ENCODE measurements around the gene ZSCAN30.

ZSCAN30 gene

GRCh38 chr18:35283923-35284794 lies 5.9 kb downstream of the ZSCAN30 start:
- in situ Hi-C loops (cut with HindIII; ENCODE audit: low sequenced_read_pairs), result no loop called here
- no peak overlapping the region for H3K4me3 ChIP-seq (ENCODE audit: low read depth, low read length)
- TF ChIP-seq, protein P1, sequence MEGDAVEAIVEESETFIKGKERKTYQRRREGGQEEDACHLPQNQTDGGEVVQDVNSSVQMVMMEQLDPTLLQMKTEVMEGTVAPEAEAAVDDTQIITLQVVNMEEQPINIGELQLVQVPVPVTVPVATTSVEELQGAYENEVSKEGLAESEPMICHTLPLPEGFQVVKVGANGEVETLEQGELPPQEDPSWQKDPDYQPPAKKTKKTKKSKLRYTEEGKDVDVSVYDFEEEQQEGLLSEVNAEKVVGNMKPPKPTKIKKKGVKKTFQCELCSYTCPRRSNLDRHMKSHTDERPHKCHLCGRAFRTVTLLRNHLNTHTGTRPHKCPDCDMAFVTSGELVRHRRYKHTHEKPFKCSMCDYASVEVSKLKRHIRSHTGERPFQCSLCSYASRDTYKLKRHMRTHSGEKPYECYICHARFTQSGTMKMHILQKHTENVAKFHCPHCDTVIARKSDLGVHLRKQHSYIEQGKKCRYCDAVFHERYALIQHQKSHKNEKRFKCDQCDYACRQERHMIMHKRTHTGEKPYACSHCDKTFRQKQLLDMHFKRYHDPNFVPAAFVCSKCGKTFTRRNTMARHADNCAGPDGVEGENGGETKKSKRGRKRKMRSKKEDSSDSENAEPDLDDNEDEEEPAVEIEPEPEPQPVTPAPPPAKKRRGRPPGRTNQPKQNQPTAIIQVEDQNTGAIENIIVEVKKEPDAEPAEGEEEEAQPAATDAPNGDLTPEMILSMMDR (IDR thresholded peaks at IDR 0.05; ENCODE audit: low read depth, low read length, missing control alignments), result no peak
- DNase-seq (ENCODE audit: low read depth), result no peak

GRCh38 chr18:35282353-35282752 lies 7.7 kb downstream of the ZSCAN30 start:
- no peak overlapping the region for H3K4me3 ChIP-seq (ENCODE audit: low read depth, low read length)
- TF ChIP-seq, protein P1 (IDR thresholded peaks at IDR 0.05; ENCODE audit: low read depth, low read length, missing control alignments), result no peak
- DNase-seq (ENCODE audit: low read depth), result no peak
- in situ Hi-C loops (cut with HindIII; ENCODE audit: low sequenced_read_pairs), result no loop called here

DNA sequence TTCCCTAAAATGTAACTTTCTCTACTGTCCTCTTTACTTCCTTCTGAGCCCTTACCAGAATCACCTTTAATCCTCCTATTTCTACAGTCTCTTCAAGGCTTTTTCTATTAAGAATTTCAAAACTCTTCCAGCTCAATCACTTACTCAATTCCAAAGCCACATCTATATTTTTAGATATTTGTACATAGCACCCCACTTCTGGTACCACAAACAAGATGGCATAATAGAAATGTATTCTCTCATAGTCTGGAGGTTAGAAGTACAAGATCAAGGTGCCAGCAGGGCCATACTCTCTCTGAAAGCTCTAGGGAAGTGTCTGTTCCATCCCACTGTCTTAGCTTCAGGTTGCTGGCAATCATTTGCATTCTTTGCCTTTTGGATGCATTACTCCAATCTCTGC lies 11.1 kb downstream of the ZSCAN30 start:
- TF ChIP-seq, protein P1 (IDR thresholded peaks at IDR 0.05; ENCODE audit: low read depth, low read length, missing control alignments), result no peak
- DNase-seq (ENCODE audit: low read depth), result no peak
- in situ Hi-C loops (cut with HindIII; ENCODE audit: low sequenced_read_pairs), result no loop called here
- no peak overlapping the region for H3K4me3 ChIP-seq (ENCODE audit: low read depth, low read length)

DNA sequence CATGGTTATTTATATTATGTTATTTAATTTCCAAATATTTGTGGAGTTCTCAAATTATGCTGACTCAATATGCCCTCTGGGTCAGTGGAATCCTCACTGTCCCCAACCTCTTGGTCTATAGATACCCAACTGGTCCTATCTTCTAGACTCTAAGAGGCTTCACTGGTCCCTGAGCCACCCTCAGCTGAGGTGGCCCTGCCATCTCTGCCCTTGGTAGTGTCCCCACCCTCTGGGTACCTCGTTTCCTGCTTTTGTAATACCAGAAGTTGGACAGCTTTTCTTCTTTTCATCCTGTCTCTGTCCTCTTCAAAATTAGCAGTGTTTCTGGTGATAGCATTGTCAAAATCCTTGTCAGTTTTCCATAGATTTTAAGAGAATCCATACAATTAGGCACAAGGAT lies 11.9 kb downstream of the ZSCAN30 start:
- DNase-seq (ENCODE audit: low read depth), result no peak
- TF ChIP-seq, protein P1 (IDR thresholded peaks at IDR 0.05; ENCODE audit: low read depth, low read length, missing control alignments), result no peak
- H3K4me3 ChIP-seq (ENCODE audit: low read depth, low read length), result no peak overlapping the region
- in situ Hi-C loops (cut with HindIII; ENCODE audit: low sequenced_read_pairs), result no loop called here

- TF ChIP-seq, protein P1 (IDR thresholded peaks at IDR 0.05; ENCODE audit: low read depth, low read length, missing control alignments), result no peak
- H3K4me3 ChIP-seq (ENCODE audit: low read depth, low read length), result no peak overlapping the region
- in situ Hi-C loops (cut with HindIII; ENCODE audit: low sequenced_read_pairs), result no loop called here
These were observed 12.4 kb downstream of the ZSCAN30 start for GRCh38 chr18:35277633-35278032.

DNA sequence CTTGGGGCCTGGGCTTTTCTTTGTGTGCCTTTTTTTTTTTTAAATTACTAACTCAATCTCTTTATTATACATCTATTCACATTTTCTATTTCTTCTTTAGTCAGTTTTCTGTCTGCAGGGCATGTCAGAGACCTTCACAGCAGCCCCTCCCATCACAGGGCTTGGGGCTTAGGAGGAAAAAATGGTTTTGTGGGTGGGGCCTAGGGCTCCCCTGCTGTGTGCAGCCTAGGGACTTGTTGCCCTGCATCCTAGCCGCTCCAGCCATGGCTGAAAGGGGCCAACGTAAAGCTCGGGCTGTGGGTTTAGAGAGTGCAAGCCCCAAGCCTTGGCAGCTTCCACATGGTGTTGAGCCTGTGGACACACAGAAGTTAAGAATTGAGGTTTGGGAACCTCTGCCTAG lies 13.8 kb downstream of the ZSCAN30 start:
- no peak overlapping the region for H3K4me3 ChIP-seq (ENCODE audit: low read depth, low read length)
- DNase-seq (ENCODE audit: low read depth), result no peak
- in situ Hi-C loops (cut with HindIII; ENCODE audit: low sequenced_read_pairs), result no loop called here
- TF ChIP-seq, protein P1 (IDR thresholded peaks at IDR 0.05; ENCODE audit: low read depth, low read length, missing control alignments), result no peak

More at GRCh38 chr18:35277633-35278032, 12.4 kb downstream of the ZSCAN30 start:
- DNase-seq (ENCODE audit: low read depth), result no peak
